GM10266 (cell line): ENCODE results near the gene CATSPERZ.
A peak's percentile ranks its signal among the peaks of the same experiment; 100 is the strongest.

Experiments used
- DNase-seq: peaks from one replicate; pipeline ENCODE4 v3.0.0; 2012; ENCODE audit errors: extremely low spot score
- CTCF ChIP-seq: IDR thresholded peaks from 2 replicates; pipeline ENCODE4 v1.5.1; 2012; ENCODE audit warnings: mild to moderate bottlenecking, low read depth; ENCODE audit not compliant: control insufficient read depth, insufficient read depth; ENCODE audit errors: missing control alignments

The CATSPERZ gene

GRCh38 chr11:64331569-64332371, 31.6 kb downstream of the CATSPERZ start:
- peak; percentile 77 for TF ChIP-seq CTCF
- peak; percentile 73 for DNase-seq

- DNase-seq = no peak
- no peak for TF ChIP-seq CTCF
These were observed 33.4 kb downstream of the CATSPERZ start for GRCh38 chr11:64333556-64333955.

- TF ChIP-seq CTCF = peak; percentile 19
- peak; percentile 85 for DNase-seq
These were observed 34.9 kb downstream of the CATSPERZ start for GRCh38 chr11:64334764-64335735.

DNA sequence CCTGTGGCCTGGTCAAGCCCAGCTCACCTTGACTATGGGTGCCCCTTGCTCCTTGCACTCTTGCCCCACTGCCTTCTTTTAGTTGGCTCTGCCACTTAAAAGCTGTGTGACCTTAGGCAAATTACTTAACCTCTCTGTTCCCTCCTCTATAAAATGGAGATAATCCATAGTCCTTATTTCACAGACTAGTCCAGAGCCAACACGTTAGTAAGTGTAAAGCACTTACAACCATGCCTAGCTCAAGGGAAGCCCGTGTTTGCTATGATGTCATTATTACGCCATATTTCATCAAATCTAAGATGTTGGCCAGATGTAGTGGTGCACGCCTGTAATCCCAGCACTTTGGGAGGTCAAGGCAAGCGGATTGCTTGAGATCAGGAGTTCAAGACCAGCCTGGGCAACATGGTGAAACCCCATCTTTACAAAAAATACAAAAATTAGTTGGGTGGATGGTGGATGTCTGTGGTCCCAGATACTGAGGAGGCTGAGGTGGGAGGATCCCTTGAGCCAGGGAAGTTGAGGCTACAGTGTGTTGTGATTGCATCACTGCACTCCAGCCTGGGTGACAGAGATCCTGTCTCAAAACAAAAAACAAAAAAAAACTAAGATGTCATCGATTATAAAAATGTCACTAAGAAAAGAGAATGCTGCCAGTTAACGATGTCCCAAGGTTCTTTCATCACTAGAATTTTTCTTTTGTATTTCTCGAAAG, 37.5 kb downstream of the CATSPERZ start:
- no peak for TF ChIP-seq CTCF
- DNase-seq = no peak

GRCh38 chr11:64338716-64339115, 38.6 kb downstream of the CATSPERZ start:
- DNase-seq = no peak

GRCh38 chr11:64339286-64339685, 39.1 kb downstream of the CATSPERZ start:
- no peak for DNase-seq
- TF ChIP-seq CTCF = no peak

More at GRCh38 chr11:64338716-64339115, 38.6 kb downstream of the CATSPERZ start:
- TF ChIP-seq CTCF = no peak
